ENCODE measurements around the gene SHISA3.

Gene SHISA3

GRCh38 chr4:42377497-42377896 is 19.8 kb upstream of the SHISA3 start:
- TF ChIP-seq CSDC2 (CRISPR knock-in tag; IDR thresholded peaks at IDR 0.05) (no peak), GLIS3 (CRISPR knock-in tag; IDR thresholded peaks at IDR 0.05) (no peak), ZNF8 (CRISPR knock-in tag; IDR thresholded peaks at IDR 0.05) (no peak), RARB (CRISPR knock-in tag; IDR thresholded peaks at IDR 0.05) (no peak), ZFP30 (CRISPR knock-in tag; IDR thresholded peaks at IDR 0.05) (no peak), TCF4 (CRISPR knock-in tag; IDR thresholded peaks at IDR 0.05; ENCODE audit: borderline replicate concordance) (no peak), ZNF565 (CRISPR knock-in tag; conservative IDR thresholded peaks at IDR 0.05; ENCODE audit: low read depth) (no peak), ESRRG (CRISPR knock-in tag; IDR thresholded peaks at IDR 0.05) (no peak), TSHZ2 (CRISPR knock-in tag; IDR thresholded peaks at IDR 0.05) (no peak), ISL1 (CRISPR knock-in tag; IDR thresholded peaks at IDR 0.05) (no peak)
- TF ChIP-seq, protein P1, sequence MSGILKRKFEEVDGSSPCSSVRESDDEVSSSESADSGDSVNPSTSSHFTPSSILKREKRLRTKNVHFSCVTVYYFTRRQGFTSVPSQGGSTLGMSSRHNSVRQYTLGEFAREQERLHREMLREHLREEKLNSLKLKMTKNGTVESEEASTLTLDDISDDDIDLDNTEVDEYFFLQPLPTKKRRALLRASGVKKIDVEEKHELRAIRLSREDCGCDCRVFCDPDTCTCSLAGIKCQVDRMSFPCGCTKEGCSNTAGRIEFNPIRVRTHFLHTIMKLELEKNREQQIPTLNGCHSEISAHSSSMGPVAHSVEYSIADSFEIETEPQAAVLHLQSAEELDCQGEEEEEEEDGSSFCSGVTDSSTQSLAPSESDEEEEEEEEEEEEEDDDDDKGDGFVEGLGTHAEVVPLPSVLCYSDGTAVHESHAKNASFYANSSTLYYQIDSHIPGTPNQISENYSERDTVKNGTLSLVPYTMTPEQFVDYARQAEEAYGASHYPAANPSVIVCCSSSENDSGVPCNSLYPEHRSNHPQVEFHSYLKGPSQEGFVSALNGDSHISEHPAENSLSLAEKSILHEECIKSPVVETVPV (CRISPR knock-in tag; IDR thresholded peaks at IDR 0.05), result no peak
- ATAC-seq, result no peak

- ATAC-seq, result no peak
- TF ChIP-seq TOX (CRISPR knock-in tag; IDR thresholded peaks at IDR 0.05; ENCODE audit: borderline replicate concordance) (no peak), TCF4 (CRISPR knock-in tag; IDR thresholded peaks at IDR 0.05; ENCODE audit: borderline replicate concordance) (no peak), ZFP30 (CRISPR knock-in tag; IDR thresholded peaks at IDR 0.05) (no peak), ZNF565 (CRISPR knock-in tag; conservative IDR thresholded peaks at IDR 0.05; ENCODE audit: low read depth) (no peak), TSHZ2 (CRISPR knock-in tag; IDR thresholded peaks at IDR 0.05) (no peak), ZNF70 (CRISPR knock-in tag; IDR thresholded peaks at IDR 0.05) (no peak), CSDC2 (CRISPR knock-in tag; IDR thresholded peaks at IDR 0.05) (no peak), CREB5 (CRISPR knock-in tag; IDR thresholded peaks at IDR 0.05; ENCODE audit: low read depth) (no peak), OSR1 (CRISPR knock-in tag; IDR thresholded peaks at IDR 0.05) (no peak), PPARA (CRISPR knock-in tag; IDR thresholded peaks at IDR 0.05; ENCODE audit: borderline replicate concordance) (no peak), ZC3H10 (CRISPR knock-in tag; IDR thresholded peaks at IDR 0.05) (no peak), BACH2 (CRISPR knock-in tag; IDR thresholded peaks at IDR 0.05; ENCODE audit: borderline replicate concordance) (no peak), ISL1 (CRISPR knock-in tag; IDR thresholded peaks at IDR 0.05) (no peak), ZFP3 (CRISPR knock-in tag; IDR thresholded peaks at IDR 0.05) (no peak), RARB (CRISPR knock-in tag; IDR thresholded peaks at IDR 0.05) (no peak), ARNTL (CRISPR knock-in tag; IDR thresholded peaks at IDR 0.05; ENCODE audit: borderline replicate concordance, low read depth) (no peak)
- TF ChIP-seq, protein P2, sequence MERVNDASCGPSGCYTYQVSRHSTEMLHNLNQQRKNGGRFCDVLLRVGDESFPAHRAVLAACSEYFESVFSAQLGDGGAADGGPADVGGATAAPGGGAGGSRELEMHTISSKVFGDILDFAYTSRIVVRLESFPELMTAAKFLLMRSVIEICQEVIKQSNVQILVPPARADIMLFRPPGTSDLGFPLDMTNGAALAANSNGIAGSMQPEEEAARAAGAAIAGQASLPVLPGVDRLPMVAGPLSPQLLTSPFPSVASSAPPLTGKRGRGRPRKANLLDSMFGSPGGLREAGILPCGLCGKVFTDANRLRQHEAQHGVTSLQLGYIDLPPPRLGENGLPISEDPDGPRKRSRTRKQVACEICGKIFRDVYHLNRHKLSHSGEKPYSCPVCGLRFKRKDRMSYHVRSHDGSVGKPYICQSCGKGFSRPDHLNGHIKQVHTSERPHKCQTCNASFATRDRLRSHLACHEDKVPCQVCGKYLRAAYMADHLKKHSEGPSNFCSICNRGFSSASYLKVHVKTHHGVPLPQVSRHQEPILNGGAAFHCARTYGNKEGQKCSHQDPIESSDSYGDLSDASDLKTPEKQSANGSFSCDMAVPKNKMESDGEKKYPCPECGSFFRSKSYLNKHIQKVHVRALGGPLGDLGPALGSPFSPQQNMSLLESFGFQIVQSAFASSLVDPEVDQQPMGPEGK (CRISPR knock-in tag; IDR thresholded peaks at IDR 0.05; ENCODE audit: borderline replicate concordance), result no peak
- TF ChIP-seq, protein P1 (CRISPR knock-in tag; IDR thresholded peaks at IDR 0.05), result no peak
- TF ChIP-seq, protein P3, sequence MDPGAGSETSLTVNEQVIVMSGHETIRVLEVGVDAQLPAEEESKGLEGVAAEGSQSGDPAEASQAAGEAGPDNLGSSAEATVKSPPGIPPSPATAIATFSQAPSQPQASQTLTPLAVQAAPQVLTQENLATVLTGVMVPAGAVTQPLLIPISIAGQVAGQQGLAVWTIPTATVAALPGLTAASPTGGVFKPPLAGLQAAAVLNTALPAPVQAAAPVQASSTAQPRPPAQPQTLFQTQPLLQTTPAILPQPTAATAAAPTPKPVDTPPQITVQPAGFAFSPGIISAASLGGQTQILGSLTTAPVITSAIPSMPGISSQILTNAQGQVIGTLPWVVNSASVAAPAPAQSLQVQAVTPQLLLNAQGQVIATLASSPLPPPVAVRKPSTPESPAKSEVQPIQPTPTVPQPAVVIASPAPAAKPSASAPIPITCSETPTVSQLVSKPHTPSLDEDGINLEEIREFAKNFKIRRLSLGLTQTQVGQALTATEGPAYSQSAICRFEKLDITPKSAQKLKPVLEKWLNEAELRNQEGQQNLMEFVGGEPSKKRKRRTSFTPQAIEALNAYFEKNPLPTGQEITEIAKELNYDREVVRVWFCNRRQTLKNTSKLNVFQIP (CRISPR knock-in tag; IDR thresholded peaks at IDR 0.05; ENCODE audit: borderline replicate concordance, low read depth), result no peak
Measured at GRCh38 chr4:42381666-42382065, 15.6 kb upstream of the SHISA3 start.
